Retinal pigment epithelial cell (primary cell): ENCODE results near the gene HS1BP3.

Experiments used
- DNase-seq: peaks from one replicate; pipeline ENCODE4 v3.0.0-alpha.2; 2010; ENCODE audit warnings: low read depth
- H3K4me3 ChIP-seq: 2 replicates; pipeline ENCODE4 v1.5.1; 2011; ENCODE audit warnings: mild to moderate bottlenecking, low read length, control low read depth, moderate library complexity
- TF ChIP-seq, protein P1 (sequence below): conservative IDR thresholded peaks from 2 replicates; pipeline ENCODE4 v1.5.1; 2011; ENCODE audit warnings: low read depth, low read length, control low read depth, inconsistent platforms

HS1BP3 gene

DNA sequence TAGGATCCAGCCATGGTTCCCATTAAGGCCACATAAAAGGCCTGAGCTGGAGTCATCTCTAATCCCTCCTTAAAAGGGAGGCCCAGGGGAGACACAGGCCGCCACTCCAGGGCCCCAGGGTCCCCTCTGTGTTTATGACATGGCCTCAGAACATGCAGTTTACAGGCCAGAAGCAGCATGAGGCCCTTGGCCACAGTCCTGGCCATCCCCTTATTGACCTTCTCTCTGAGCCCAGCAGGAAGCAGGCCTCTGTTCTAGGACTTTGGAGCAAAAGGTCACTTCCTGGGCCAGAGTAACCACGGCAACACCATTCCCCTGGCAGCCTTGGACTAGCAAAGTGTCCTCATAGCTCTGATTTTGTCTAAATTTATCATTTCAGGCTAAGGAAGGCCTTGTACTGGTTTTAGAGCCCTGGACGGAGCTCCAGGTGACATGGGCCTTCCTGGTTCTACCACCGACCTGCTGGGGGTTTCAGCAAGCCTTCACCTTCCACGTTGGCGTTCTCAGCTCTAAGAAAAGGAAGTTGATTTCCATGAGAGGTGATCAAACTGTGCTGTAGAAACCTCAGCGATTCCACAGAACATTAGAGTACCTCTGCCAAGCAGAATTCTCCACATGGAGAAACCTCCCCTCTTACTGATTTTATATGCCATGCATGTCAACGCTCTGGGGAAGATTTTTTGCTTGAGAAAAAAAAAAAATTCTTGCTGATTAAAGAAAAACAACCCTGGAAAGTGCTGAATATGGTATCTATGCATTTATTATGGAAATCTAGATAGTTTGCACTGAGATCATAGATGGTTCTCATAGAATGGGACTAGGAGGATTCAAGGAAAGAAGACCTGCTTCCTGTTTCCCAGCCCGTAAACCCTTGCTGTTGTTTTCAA, 53.7 kb downstream of the HS1BP3 start:
- TF ChIP-seq, protein P1, sequence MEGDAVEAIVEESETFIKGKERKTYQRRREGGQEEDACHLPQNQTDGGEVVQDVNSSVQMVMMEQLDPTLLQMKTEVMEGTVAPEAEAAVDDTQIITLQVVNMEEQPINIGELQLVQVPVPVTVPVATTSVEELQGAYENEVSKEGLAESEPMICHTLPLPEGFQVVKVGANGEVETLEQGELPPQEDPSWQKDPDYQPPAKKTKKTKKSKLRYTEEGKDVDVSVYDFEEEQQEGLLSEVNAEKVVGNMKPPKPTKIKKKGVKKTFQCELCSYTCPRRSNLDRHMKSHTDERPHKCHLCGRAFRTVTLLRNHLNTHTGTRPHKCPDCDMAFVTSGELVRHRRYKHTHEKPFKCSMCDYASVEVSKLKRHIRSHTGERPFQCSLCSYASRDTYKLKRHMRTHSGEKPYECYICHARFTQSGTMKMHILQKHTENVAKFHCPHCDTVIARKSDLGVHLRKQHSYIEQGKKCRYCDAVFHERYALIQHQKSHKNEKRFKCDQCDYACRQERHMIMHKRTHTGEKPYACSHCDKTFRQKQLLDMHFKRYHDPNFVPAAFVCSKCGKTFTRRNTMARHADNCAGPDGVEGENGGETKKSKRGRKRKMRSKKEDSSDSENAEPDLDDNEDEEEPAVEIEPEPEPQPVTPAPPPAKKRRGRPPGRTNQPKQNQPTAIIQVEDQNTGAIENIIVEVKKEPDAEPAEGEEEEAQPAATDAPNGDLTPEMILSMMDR = no peak
- H3K4me3 ChIP-seq = no peak overlapping the region
- DNase-seq = no peak

DNA sequence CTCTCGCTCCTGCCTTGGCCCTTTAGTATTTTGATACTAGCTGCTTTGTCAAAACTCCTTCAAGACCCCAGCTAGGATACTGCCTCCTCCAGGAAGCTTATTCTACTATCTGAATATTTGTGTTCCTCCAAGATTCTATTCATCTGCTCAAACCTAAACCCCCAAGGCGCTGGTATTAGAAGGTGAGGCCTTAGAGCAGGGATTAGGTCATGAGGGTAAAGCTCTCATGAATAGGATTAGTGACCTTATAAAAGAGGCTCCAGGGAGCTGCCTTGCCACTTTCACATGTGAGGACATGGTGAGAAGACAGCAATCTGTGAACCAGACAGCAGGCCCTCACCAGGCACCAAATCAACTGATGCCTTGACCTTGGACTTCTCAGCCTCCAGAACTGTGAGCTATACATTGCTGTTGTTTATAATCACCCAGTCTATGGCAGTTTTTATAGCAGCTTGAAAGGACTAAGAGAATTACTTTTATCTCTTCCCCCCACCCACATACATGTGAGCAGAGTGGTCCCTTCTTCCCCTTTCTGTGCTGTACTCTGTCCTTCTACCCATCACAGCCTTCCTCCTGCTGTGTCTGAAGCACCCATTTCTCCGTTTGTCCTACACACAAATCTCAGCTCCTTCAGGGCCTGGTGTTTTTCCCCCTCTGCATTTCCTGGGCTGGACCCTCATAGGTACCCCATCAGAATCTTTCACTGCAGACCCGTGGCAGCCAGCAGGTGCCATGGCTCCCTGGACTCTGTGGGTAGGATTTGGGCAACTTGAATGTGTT, 54.5 kb downstream of the HS1BP3 start:
- no peak overlapping the region for H3K4me3 ChIP-seq
- peak; percentile 74 for DNase-seq
- TF ChIP-seq, protein P1 = no peak

DNA sequence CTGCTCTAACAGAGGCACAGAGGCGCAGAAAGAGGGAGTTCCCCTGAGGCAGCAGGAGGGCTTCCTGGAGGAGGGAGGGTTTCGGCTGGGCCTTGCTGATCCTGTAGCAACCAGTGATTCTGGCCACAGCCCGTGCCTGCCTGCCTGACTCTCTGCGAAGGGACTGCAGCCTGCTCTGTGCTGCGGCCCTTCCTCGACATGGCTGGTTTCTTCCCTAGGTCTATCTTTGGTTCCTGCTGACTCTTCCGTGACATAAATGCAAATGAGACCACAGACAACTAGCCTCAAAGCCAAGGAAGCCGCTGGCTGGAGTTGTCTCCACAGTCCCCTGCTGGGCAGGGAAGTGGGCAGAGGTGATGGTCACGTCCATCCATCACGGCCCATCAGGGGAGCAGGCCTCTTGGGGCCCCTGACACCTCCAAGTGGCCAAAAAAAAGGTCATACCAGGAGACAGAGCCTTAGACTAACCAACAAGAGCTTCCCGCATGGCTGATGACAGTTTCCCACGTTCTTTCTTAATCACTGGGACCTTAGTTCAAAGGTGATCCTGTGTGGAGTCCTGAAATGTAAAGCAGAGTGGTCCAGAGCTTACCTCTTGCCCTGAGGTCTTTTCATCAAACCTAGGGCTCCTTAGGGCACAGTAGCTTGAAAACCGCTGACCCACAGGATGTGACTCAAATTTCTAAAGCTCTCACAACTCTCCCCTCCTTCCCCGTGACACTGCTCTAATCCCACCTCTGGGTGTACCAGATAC, 55.3 kb downstream of the HS1BP3 start:
- TF ChIP-seq, protein P1 = peak; percentile 0
- peak; percentile 83 for DNase-seq
- no peak overlapping the region for H3K4me3 ChIP-seq

DNA sequence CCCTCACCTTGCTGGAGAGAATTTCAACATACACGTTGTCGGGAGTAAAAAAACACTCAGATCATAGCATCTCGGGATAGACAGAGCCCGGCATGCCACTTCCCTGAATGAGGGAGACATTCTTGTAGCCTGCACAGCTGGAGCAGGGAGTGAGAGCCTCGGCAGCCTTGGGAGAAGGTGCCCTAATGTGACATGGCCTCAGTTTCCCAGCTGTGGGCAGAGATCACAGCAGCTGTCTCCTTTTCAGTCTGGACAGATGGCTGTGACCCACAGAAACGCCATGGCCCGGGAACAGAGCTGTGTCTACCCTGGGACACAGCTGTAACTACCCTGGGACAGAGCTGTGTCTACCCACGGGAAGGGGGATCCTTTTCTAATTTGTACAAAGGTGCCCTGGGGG, 55.9 kb downstream of the HS1BP3 start:
- H3K4me3 ChIP-seq = no peak overlapping the region
- DNase-seq = no peak
- TF ChIP-seq, protein P1 = no peak

DNA sequence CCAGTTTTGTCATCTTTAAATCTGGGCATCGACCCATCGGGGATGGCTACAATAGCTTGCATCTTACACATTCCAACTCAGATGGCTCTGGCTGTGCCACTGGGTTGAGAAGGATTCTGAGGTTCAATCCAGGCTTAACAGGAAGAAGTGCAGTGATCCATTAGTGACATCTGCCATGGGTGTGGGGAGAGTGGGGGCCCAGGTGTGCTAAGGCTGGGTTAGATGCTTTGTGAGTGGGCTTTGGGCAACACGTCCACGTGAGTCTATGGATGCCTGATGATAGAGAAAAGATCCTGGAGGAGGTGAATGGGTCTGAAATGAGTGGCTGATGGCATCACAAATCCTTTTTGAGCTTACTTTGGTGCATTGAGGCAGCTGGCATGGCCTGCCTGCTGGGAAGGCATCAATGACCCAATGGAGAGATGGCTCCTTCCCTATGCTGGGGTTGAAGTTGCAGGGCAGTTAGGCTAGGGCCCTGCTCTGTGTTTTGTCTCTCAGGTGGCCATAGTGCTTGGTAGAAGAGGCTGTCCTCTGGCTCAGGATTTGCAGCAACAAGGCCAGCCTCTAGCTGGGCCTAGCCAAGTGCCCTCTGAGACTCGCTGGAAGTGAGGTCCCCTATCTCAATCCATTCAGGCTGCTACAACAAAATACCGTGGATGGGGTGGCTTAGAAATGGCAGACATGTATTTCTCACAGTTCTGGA, 56.7 kb downstream of the HS1BP3 start:
- H3K4me3 ChIP-seq = no peak overlapping the region
- TF ChIP-seq, protein P1 = no peak
- no peak for DNase-seq
